ENCODE measurements around the gene EXOC3L1. TPM values are rescaled to one million over a fixed set of nuclear protein-coding genes. Genes with fewer than 3 reads are reported as not detected.

Gene EXOC3L1
- total and polyA plus RNA-seq, 2 of the 13 experiments (the other 11 are each of a cell fraction or from before 2014, with no cell fraction given), result 0.12 TPM; not detected in 1

GRCh38 chr16:67196881-67197280, 6.9 kb upstream of the EXOC3L1 start:
- in situ Hi-C loops (cut with HindIII; ENCODE audit: extremely low pct_ligation_motif_present, low pct_unique_long_range_greater_than_20kb) (no loop called here), intact Hi-C loops (cut with micrococcal nuclease; ENCODE audit: unreplicated experiment) (no loop called here)
- Histone ChIP-seq H4K20me1 (ENCODE audit: insufficient read depth, low read length) (no peaks in the 10 kb centered on the region; the same call in 1 of the 2 replicates), H2AFZ (ENCODE audit: low read length) (no peak overlapping the region), H3K27ac (ENCODE audit: extremely low read length, insufficient read depth, low read length) (no peak overlapping the region), H3K4me1 (ENCODE audit: insufficient read depth, low read length) (peaks cover 16% of the 10 kb centered on the region), H3K4me3 (replicated peaks in 1 of 3; ENCODE audit: insufficient read depth in 1 of 3, low read depth in 2 of 3, low read length in 3 of 3) (no peak overlapping the region), H3K9me3 (ENCODE audit: low read length) (no peaks in the 10 kb centered on the region), H3K27me3 (ENCODE audit: control insufficient read depth in 1 of 2, insufficient read depth in 2 of 2, low read length in 2 of 2) (peaks cover 0 to 6% of the 10 kb centered on the region in 2 experiments; a peak in 1 of 5 replicates), H3K36me3 (replicated peaks in 1 of 2; ENCODE audit: control insufficient read depth in 1 of 2, insufficient read depth in 2 of 2, low read length in 2 of 2) (peaks cover 44 to 69% of the 10 kb centered on the region in 2 experiments), H3K4me2 (ENCODE audit: low read depth, low read length) (no peak overlapping the region), H3K9ac (ENCODE audit: insufficient read depth, low read depth, low read length) (no peak overlapping the region), H3K79me2 (ENCODE audit: insufficient read depth, low read length) (peaks cover 21% of the 10 kb centered on the region)
- no peak for DNase-seq (ENCODE audit: low spot score)
- ChIA-PET POLR2A (no interaction called here), CTCF (ENCODE audit: low intra/inter-chr PET ratio, low total read pairs) (no interaction called here)
- ATAC-seq, result no peak
- 95% methylated on average over 1 of the region's 1 CpG for WGBS (ENCODE audit: low lambda C conversion rate)
- no TSS peak for BruUV-seq (replicated peaks)
- FAIRE-seq, result no peak
- TF ChIP-seq DMTF1 (CRISPR knock-in tag; IDR thresholded peaks at IDR 0.05), result no peak
- TF ChIP-seq ZNF224 (CRISPR knock-in tag; IDR thresholded peaks at IDR 0.05), result no peak
- TF ChIP-seq JDP2 (CRISPR knock-in tag; IDR thresholded peaks at IDR 0.05; ENCODE audit: borderline replicate concordance), result no peak
- TF ChIP-seq ZBTB40 (IDR thresholded peaks at IDR 0.05), result no peak
- TF ChIP-seq ZBTB40 (CRISPR knock-in tag; IDR thresholded peaks at IDR 0.05), result no peak
- TF ChIP-seq ZNF766 (CRISPR knock-in tag; IDR thresholded peaks at IDR 0.05; ENCODE audit: borderline replicate concordance), result no peak
- TF ChIP-seq FOXO1 (CRISPR knock-in tag; IDR thresholded peaks at IDR 0.05), result no peak
- no peak for TF ChIP-seq MBD4 (IDR thresholded peaks at IDR 0.05; ENCODE audit: borderline replicate concordance, low read length)
- TF ChIP-seq NCOA2 (CRISPR knock-in tag; IDR thresholded peaks at IDR 0.05), result no peak
- no peak for TF ChIP-seq ZNF383 (CRISPR knock-in tag; IDR thresholded peaks at IDR 0.05; ENCODE audit: borderline replicate concordance)

Measured in HepG2 (cell line).